NCI-H526 treated with DMSO at 0.1 percent for 48 hours (cell line): ENCODE measurements around the gene CCP110.
"Not testable (repeated sequence)": the region's sequence is repeated elsewhere in the genome, so short reads cannot be mapped to it uniquely, and the experiment has no call there.

ENCODE experiments used
- DNase-seq: peaks from one replicate; lab custom pipeline; 2025; lab: John Stamatoyannopoulos, UW

The CCP110 gene

GRCh38 chr16:19513377-19514053, 10.2 kb upstream of the CCP110 start:
- DNase-seq = no peak

GRCh38 chr16:19515757-19516156, 8.0 kb upstream of the CCP110 start:
- DNase-seq = no peak

DNA sequence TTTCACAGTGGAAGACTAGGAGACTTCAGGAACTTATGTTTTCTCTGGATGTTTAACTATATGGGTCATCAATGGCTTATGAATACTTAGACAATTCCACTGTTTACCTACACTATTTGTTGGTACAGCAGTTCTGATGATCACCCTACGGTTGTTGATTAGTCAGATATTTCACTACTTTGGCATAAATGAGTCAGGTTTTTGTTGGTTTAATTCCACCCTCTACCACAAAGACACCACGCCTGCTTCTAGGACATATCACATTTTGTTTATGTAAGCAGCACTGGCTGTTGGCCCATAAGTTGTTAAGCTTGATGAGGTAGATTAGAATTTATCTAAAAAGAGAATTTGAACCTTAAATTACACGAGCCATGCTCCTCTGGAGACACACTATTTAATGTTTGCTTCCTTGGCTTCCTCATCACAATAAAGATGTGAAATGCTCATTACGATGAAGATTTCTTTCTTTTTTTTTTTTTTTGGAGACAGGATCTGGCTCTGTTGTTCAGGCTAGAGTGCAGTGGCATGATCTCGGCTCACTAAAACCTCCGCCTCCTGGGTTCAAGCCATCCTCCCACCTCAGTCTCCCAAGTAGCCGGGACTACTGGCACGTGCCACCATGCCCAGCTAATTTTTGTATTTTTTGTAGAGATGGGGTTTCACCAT, 6.2 kb upstream of the CCP110 start:
- DNase-seq = no peak

DNA sequence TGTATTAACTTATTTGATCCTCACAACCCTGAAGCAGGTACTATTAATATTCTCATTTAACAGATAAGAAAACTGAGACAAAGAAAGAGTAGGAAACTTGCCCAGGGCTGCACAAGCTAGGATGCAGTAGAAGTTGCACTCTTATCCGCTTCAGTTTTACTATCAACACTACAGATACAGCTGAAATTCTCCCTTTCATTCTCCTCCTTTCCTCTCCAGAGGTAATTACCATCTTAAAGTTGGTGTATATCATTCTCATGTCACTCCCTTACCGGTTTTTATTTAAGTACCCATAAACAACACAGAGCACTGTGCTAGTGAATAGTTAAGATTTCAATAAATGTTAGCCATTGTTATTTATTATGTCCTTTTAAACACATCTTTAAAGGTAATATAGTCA, 5.4 kb upstream of the CCP110 start:
- DNase-seq = no peak

DNA sequence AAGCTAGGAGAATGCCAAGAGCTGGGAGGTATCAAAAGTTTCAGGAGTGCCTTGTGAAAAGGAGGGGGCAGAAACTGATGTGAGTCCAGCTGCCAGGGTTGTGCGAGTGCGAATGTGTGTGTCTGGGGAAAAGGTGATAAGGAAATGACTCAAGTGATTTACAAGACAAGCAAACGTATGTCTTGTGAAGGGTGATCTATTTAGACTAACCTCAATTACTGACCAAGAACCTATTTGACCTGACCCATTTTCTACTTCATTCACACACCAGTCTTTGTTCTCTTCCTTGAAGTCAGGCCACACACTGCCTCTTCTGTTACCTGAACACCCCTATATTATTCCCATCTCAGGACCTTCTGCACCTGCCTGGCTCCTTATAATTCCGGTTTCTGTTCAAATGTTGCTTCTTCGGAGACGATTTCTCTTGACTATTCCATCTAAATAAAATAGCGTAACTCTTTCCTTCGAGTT, 2.8 kb upstream of the CCP110 start:
- no peak for DNase-seq

DNA sequence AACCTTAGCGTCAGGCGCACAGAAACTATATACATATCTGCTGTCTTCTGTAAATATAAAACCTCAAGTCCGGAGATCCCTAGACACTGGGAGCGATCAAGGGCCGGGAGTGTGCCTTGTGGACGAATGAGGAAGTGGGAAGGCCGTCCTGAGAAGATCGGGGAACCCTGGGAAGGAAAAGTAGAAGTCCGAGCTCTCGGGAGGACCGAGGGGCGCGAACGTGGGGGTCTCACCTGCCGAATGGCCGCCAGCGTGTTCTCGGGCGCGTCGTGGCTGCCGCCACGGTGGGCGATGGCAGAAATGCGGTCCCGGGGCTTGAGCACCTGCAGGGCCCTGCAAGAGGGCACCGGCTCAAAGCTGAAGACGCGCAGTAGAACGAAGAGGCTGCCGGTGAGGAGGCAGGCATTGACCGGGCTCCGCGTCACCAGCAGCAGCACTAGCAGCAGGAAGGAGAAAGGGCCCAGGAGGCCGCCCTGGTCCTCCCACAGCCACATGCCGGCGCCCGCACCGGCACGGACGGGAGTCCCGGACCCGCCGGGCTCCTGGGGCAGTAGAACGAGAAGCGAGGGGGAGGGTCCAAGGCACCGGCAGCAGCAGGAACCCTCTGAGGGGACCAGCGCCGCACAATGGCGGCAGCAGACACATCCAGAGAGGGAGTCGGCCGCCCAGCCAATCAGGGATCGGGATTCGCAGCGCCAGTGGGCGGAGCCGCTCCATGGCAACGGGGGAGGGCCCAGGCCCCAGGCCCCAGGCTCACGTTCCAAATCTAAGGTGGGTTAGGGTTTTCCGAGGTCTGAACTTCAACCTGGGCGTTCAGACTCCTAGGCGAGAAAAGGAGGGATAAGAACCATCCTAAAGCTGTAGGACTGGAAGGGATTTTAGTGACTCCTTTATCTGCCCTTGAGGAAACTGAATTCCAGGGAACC, 2.0 kb upstream of the CCP110 start, which contains the start of gene GDE1:
Gene GDE1, minus strand, starts transcription at position 628 of the 926 bp plus-strand sequence. Its CDS starts 134 bp downstream, at position 494.
- peak; percentile 90 for DNase-seq

- DNase-seq = peak; percentile 40
Measured at GRCh38 chr16:19522397-19522732, 1.4 kb upstream of the CCP110 start.

GRCh38 chr16:19522760-19523159, 982 bp upstream of the CCP110 start:
- DNase-seq = peak; percentile 39

- no peak for DNase-seq
Measured at GRCh38 chr16:19523184-19523558, 571 bp upstream of the CCP110 start.

- no peak for DNase-seq
Measured at GRCh38 chr16:19524356-19524615, 544 bp downstream of the CCP110 start.

DNA sequence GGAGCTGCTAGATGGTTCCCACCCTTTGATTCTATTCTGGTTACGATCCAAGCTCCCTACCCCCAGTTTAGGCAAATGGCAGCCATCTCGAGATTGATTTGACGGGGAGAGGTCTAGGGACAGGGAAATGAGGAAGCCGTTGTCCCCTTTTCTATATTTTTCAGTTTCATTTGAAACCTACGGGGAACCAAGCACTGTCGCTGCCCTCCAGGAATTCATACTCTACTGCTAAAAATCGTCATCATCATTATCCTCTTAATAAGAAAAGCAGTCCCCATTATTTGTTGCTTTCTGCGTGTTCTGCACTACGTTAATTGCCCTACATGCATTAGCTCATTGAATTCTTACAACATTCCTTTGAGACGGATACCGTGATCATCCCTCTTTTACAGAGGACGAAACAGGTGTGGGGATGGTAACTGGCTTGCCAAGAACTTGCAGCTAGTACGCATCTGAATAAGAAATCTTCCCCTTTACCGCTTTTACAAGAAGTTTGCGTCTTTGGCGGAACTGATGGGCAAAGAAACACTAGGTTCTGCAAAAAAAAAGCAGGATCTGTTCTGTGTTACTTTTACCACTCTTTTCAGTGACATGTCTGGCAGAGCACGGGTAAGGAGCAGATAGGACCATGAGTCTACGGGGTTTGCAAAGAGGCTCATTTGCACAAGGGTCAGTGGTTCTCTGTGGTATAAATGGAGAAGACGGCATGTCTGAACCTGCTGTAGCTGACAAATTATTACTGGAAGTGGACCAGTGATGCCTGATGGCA, 1.1 kb downstream of the CCP110 start:
- DNase-seq = peak; percentile 42

DNA sequence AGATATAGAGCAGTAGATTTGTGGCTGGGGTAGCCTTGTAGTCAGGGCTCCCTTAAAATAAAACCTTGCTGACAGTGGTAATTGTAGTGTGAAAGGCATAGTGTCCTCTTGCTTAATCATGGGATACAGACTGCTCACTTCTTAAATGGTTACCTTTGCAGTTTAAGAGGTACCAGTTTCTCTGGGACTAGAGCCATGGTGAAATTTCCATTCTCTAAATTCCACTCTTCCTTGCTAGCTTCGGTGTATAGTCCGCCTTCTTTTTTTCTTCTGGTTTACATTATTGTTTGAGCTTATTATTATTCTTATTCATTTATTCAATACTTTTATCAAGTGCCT, 1.6 kb downstream of the CCP110 start:
- DNase-seq = no peak

- no peak for DNase-seq
Measured at GRCh38 chr16:19527161-19527560, 3.4 kb downstream of the CCP110 start.

GRCh38 chr16:19528666-19529065, 4.9 kb downstream of the CCP110 start:
- DNase-seq = no peak

- no peak for DNase-seq
Measured at GRCh38 chr16:19532601-19533000, 8.9 kb downstream of the CCP110 start.

DNA sequence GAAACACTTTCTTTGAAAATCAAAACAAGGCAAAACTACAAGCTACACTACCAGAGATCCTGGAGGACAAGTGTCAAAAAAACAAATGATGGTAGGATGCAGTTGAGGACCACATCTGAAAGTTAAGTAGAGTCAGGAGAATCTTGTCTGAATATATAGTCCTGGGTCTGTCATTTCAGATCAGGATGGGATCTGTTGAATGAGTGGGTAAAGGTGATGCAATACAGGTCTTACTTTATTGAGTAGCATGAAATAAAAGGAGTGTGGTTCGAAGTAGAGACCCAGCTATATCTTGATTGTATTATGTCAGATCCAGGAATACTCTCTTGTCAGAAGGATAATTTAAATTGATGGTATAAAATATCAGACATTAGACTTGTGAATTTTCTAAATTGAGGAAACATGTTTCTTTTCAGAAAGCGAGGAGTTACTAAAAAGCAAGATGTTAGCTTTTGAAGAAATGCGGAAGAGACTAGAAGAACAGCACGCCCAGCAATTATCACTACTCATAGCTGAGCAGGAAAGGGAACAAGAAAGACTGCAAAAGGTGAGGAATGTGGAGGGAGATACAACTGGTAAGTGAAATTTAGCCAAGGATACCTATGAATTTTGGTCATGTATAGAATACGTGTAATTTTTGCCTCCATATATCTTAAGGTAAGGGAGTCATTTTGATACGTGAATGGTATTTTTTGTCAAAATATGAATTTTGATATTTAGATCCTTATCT, 16.7 kb downstream of the CCP110 start:
- no peak for DNase-seq

GRCh38 chr16:19542138-19542821, 18.5 kb downstream of the CCP110 start:
- no peak for DNase-seq

DNA sequence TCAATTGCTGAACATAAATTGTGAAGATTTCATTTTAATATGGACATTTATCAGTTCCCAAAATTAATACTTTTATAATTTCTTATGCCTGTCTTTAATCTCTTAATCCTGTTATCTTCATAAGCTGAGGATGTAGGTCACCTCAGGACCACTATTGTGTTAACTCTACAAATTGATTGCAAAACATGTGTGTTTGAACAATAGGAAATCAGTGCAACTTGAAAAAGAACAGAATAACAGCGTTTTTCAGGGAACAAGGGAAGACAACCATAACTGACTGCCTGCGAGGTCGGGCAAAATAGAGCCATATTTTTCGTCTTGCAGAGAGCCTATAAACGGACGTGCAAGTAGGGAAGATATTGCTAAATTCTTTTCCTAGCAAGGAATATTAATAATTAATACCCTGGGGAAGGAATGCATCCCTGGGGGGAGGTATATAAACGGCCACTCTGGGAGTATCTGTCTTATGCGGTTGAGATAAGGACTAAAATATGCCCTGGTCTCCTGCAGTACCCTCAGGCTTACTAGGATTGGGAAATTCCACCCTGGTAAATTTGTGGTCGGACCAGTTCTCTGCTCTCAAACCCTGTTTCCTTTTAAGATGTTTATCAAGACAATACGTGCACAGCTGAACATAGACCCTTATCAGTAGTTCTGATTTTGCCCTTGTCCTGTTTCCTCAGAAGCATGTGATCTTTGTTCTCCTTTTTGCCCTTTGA, 19.7 kb downstream of the CCP110 start:
- not testable (repeated sequence) for DNase-seq

- no peak for DNase-seq
Measured at GRCh38 chr16:19548144-19548543, 24.4 kb downstream of the CCP110 start.

GRCh38 chr16:19549673-19550072, 25.9 kb downstream of the CCP110 start:
- no peak for DNase-seq
